T-helper 2 cell treated with Interferon-gamma antibody and Interleukin-4, amounts not matched to agents 5 μg/mL and 100 μg/mL, for 36 hours (primary cell): Measurements from ENCODE around the gene LRRN3.

Source experiments
- DNase-seq: peaks from one replicate; pipeline ENCODE4 v3.0.0; 2021; ENCODE audit warnings: low spot score
- H3K27ac Mint-ChIP-seq: one replicate; pipeline ENCODE4 v1.8.0; 2021; ENCODE audit warnings: mild to moderate bottlenecking, mixed read lengths
- H3K27me3 Mint-ChIP-seq: one replicate; pipeline ENCODE4 v1.8.0; 2021; ENCODE audit warnings: low read depth, mixed read lengths
- H3K36me3 Mint-ChIP-seq: one replicate; pipeline ENCODE4 v1.8.0; 2021; ENCODE audit warnings: low read depth, mixed read lengths
- H3K4me1 Mint-ChIP-seq: one replicate; pipeline ENCODE4 v1.8.0; 2021; ENCODE audit warnings: low read depth, mixed read lengths
- H3K4me3 Mint-ChIP-seq: one replicate; pipeline ENCODE4 v1.8.0; 2022; ENCODE audit warnings: mild to moderate bottlenecking, moderate library complexity, mixed read lengths
- H3K9me3 Mint-ChIP-seq: one replicate; pipeline ENCODE4 v1.8.0; 2021; ENCODE audit warnings: mixed read lengths

Gene LRRN3

GRCh38 chr7:111090846-111091245 lies at the start of gene LRRN3:
TSS of gene LRRN3 (plus strand) at chr7:111091127. CDS start at chr7:111122773, 31,646 bp downstream.
- H3K9me3 Mint-ChIP-seq: no peaks in the 10 kb centered on the region
- no peaks in the 10 kb centered on the region for H3K27me3 Mint-ChIP-seq
- H3K36me3 Mint-ChIP-seq: peaks cover 48% of the 10 kb centered on the region
- peak; percentile 53 for DNase-seq
- H3K27ac Mint-ChIP-seq: peak within 1 kb of the TSS; percentile 95
- H3K4me1 Mint-ChIP-seq: peaks cover 39% of the 10 kb centered on the region
- peak within 1 kb of the TSS; percentile 100 for H3K4me3 Mint-ChIP-seq

DNA sequence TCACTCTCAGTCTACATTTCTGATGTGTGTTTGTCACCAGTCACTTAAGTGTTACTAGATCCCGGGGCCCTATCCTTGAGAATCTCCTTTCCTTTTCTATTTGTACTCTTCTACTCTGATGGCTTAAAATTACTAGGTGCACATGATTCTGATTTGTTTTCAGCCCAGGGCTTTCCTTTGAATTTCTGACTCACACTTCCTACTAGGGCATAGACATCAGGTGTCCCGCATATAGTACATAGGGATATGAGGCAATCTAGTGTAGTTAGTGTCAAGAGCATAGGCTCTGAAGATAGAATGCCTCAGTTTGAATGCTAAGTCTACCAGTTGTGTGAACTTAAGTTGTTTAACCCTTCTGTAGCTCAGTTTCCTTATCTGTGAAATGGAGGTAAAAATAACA lies 49.4 kb upstream of the LRRN3 start:
- peaks cover 21% of the 10 kb centered on the region for H3K4me1 Mint-ChIP-seq
- peak overlapping the region; percentile 0 for H3K4me3 Mint-ChIP-seq
- no peaks in the 10 kb centered on the region for H3K36me3 Mint-ChIP-seq
- H3K9me3 Mint-ChIP-seq: no peaks in the 10 kb centered on the region
- H3K27ac Mint-ChIP-seq: peak overlapping the region; percentile 14
- no peaks in the 10 kb centered on the region for H3K27me3 Mint-ChIP-seq
- no peak for DNase-seq

- Mint-ChIP-seq H3K4me3 (no peak overlapping the region), H3K27ac (no peak overlapping the region), H3K4me1 (peaks cover 18% of the 10 kb centered on the region), H3K9me3 (no peaks in the 10 kb centered on the region), H3K27me3 (no peaks in the 10 kb centered on the region), H3K36me3 (no peaks in the 10 kb centered on the region)
- no peak for DNase-seq
These were observed 48.1 kb upstream of the LRRN3 start for GRCh38 chr7:111042842-111043241.

- Mint-ChIP-seq H3K9me3 (peaks cover 3% of the 10 kb centered on the region), H3K4me1 (peaks cover 15% of the 10 kb centered on the region), H3K4me3 (no peak overlapping the region), H3K27me3 (no peaks in the 10 kb centered on the region), H3K27ac (no peak overlapping the region), H3K36me3 (no peaks in the 10 kb centered on the region)
- no peak for DNase-seq
These were observed 47.4 kb upstream of the LRRN3 start for GRCh38 chr7:111043561-111043960.

DNA sequence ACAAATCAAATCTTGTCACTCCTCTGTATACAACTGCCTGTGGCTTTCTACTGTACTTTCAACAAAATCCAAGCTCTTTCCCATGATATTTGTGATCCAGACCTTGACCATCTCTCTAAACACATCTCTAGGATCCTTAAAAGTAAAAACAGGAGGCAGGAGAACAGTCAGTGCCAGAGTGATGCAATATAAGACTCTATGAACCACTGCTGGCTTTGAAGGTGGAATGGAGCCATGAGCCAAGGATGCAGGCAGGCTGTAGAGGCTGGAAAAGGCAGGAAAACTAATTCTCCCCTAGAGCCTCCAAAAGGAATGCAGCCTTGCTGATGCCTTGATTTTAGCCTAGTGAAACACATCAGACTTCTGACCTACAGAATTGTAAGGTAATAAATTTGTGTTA lies 45.5 kb upstream of the LRRN3 start:
- no peaks in the 10 kb centered on the region for H3K27me3 Mint-ChIP-seq
- peaks cover 3% of the 10 kb centered on the region for H3K9me3 Mint-ChIP-seq
- DNase-seq: no peak
- H3K36me3 Mint-ChIP-seq: no peaks in the 10 kb centered on the region
- no peak overlapping the region for H3K27ac Mint-ChIP-seq
- no peak overlapping the region for H3K4me3 Mint-ChIP-seq
- peaks cover 18% of the 10 kb centered on the region for H3K4me1 Mint-ChIP-seq

DNA sequence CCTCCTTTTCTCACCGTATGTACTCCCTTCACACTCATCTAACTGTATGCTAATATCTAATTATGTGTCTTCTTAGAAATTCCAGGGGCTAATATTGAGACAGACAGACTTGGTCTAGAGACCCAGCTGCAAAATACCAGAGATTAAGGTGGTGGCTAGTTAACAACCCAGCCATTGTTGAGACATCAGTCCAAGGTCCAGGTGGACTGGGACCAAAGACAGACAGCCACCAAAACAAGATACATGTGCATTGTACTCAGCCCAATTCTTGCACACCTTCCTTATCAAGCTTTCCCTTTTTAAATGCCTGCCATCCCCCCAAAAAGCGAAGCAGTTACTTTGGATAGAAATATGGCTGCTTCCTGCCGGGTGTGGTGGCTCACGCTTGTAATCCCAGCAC lies 43.3 kb upstream of the LRRN3 start:
- H3K27me3 Mint-ChIP-seq: no peaks in the 10 kb centered on the region
- H3K9me3 Mint-ChIP-seq: peaks cover 7% of the 10 kb centered on the region
- H3K4me1 Mint-ChIP-seq: peaks cover 14% of the 10 kb centered on the region
- no peak overlapping the region for H3K4me3 Mint-ChIP-seq
- peaks cover 1% of the 10 kb centered on the region for H3K36me3 Mint-ChIP-seq
- no peak for DNase-seq
- H3K27ac Mint-ChIP-seq: no peak overlapping the region

GRCh38 chr7:111049971-111050680 lies 40.8 kb upstream of the LRRN3 start:
- Mint-ChIP-seq H3K9me3 (peaks cover 7% of the 10 kb centered on the region), H3K27ac (no peak overlapping the region), H3K27me3 (no peaks in the 10 kb centered on the region), H3K4me3 (no peak overlapping the region), H3K36me3 (peaks cover 1% of the 10 kb centered on the region), H3K4me1 (peaks cover 17% of the 10 kb centered on the region)
- DNase-seq: no peak

DNA sequence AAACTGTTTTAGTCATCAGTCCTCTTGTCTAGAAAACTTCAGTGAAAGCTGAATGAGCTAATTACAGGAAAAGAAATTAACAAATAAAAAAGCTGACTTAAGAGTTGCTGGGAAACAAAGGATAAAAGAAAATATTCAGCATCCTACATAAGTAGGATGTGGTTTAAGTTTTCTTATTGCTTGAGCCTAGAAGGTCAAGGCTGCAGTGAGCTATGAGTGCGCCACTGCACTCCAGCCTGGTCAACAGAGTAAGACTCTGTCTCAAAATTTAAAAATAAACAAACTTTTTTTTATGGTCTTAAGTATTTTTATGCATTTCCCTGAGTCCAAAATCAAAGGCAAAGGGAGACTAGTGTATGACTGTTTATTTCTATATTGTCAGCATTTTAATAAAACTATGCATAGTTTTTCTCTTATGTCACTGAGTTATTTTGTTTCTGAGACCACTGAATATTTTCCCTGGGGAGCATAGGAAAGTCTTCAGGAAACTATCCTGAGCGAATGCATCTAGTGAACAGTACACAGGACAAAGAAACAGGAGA lies 40.0 kb upstream of the LRRN3 start:
- Mint-ChIP-seq H3K27me3 (no peaks in the 10 kb centered on the region), H3K9me3 (peaks cover 7% of the 10 kb centered on the region), H3K4me3 (no peak overlapping the region), H3K27ac (no peak overlapping the region), H3K4me1 (peaks cover 20% of the 10 kb centered on the region), H3K36me3 (peaks cover 1% of the 10 kb centered on the region)
- no peak for DNase-seq

DNA sequence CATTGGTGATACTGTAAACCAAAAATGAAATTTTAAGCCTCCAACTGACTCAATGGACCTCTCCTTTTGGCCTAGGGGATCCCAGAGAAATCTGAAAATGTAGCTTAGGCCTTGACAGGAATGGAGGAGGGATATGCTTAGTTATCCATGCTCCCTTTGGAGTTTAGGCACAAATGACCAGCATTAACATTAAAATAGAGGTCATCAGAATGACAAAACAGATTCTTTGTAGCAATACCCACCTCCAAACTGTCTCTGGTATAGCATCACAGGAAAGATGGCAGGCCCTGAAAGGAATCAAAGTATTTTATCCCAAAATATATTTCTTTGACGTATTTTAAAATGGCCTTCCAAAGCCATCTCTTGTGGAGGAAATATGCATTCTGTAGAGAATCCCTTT lies 39.1 kb upstream of the LRRN3 start:
- H3K4me1 Mint-ChIP-seq: peaks cover 20% of the 10 kb centered on the region
- peaks cover 1% of the 10 kb centered on the region for H3K36me3 Mint-ChIP-seq
- H3K4me3 Mint-ChIP-seq: no peak overlapping the region
- peaks cover 7% of the 10 kb centered on the region for H3K9me3 Mint-ChIP-seq
- DNase-seq: no peak
- H3K27ac Mint-ChIP-seq: no peak overlapping the region
- H3K27me3 Mint-ChIP-seq: no peaks in the 10 kb centered on the region

- DNase-seq: no peak
- Mint-ChIP-seq H3K27ac (no peak overlapping the region), H3K9me3 (peaks cover 7% of the 10 kb centered on the region), H3K4me3 (no peak overlapping the region), H3K4me1 (peaks cover 27% of the 10 kb centered on the region), H3K27me3 (no peaks in the 10 kb centered on the region), H3K36me3 (peaks cover 1% of the 10 kb centered on the region)
These were observed 37.9 kb upstream of the LRRN3 start for GRCh38 chr7:111053035-111053434.

GRCh38 chr7:111056371-111056770 lies 34.6 kb upstream of the LRRN3 start:
- Mint-ChIP-seq H3K27ac (no peak overlapping the region), H3K9me3 (peaks cover 11% of the 10 kb centered on the region), H3K36me3 (peaks cover 5% of the 10 kb centered on the region), H3K4me1 (peaks cover 28% of the 10 kb centered on the region), H3K4me3 (no peak overlapping the region), H3K27me3 (no peaks in the 10 kb centered on the region)
- no peak for DNase-seq

DNA sequence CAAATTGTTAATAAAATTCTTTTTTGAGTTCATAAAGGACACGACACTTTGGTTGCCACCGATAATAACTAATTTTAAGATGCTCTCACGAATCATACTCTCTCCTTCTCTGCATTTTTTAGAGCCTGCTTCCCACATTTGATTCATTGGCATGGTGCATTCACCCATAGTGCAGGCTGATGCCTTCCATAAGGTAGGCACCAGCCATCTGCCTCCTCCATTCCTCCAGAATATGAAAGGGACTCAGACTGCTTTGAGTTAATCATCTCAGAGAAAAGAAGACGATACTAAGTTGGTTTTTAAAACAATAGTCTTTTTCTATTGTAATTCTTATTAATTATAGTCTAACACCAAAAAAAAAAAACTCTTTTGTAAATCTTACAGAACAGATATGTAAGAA lies 33.9 kb upstream of the LRRN3 start:
- Mint-ChIP-seq H3K27me3 (no peaks in the 10 kb centered on the region), H3K36me3 (peaks cover 12% of the 10 kb centered on the region), H3K4me3 (no peak overlapping the region), H3K27ac (no peak overlapping the region), H3K4me1 (peaks cover 28% of the 10 kb centered on the region), H3K9me3 (peaks cover 18% of the 10 kb centered on the region)
- DNase-seq: no peak

- H3K4me3 Mint-ChIP-seq: no peak overlapping the region
- peaks cover 32% of the 10 kb centered on the region for H3K36me3 Mint-ChIP-seq
- no peaks in the 10 kb centered on the region for H3K27me3 Mint-ChIP-seq
- H3K9me3 Mint-ChIP-seq: peaks cover 36% of the 10 kb centered on the region
- H3K27ac Mint-ChIP-seq: no peak overlapping the region
- peaks cover 19% of the 10 kb centered on the region for H3K4me1 Mint-ChIP-seq
- DNase-seq: no peak
These were observed 31.1 kb upstream of the LRRN3 start for GRCh38 chr7:111059833-111060232.

DNA sequence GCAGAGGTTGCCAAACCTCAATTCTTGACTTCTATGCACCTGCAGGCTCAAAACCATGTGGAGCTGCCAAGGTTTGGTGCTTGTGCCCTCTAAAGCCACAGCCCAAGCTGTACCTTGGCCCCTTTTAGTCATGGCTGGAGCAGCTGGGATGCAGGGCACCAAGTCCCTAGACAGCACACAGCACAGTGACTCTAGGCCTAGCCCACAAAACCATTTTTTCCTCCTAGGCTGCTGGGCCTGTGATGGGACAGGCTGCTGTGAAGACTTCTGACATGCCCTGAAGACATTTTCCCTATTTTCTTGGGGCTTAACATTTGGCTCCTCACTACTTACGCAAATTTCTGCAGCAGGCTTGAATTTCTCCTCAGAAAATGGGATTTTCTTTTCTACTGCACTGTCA lies 27.8 kb upstream of the LRRN3 start:
- Mint-ChIP-seq H3K36me3 (peaks cover 43% of the 10 kb centered on the region), H3K4me3 (no peak overlapping the region), H3K27ac (no peak overlapping the region), H3K27me3 (no peaks in the 10 kb centered on the region), H3K9me3 (peaks cover 50% of the 10 kb centered on the region), H3K4me1 (peaks cover 7% of the 10 kb centered on the region)
- DNase-seq: no peak

GRCh38 chr7:111067251-111067650 lies 23.7 kb upstream of the LRRN3 start:
- Mint-ChIP-seq H3K27ac (no peak overlapping the region), H3K36me3 (peaks cover 32% of the 10 kb centered on the region), H3K9me3 (peaks cover 34% of the 10 kb centered on the region), H3K4me1 (peaks cover 14% of the 10 kb centered on the region), H3K4me3 (no peak overlapping the region), H3K27me3 (no peaks in the 10 kb centered on the region)
- no peak for DNase-seq
